ENCODE results near the gene ANAPC16. TPM values are rescaled to one million over a fixed set of nuclear protein-coding genes. Genes with fewer than 3 reads are reported as not detected.

The ANAPC16 gene
- total RNA-seq, 1 donor from 2014 or later = 105 TPM

GRCh38 chr10:72234560-72235095, 18.8 kb downstream of the ANAPC16 start:
- H3K4me3 ChIP-seq (ENCODE audit: low read depth, low read length) = no peak overlapping the region
- no peaks in the 10 kb centered on the region for H3K27me3 ChIP-seq (ENCODE audit: control insufficient read depth, insufficient read depth, low read length)
- H3K36me3 ChIP-seq (ENCODE audit: control insufficient read depth, insufficient read depth, low read length) = no peaks in the 10 kb centered on the region
- DNase-seq (ENCODE audit: low read depth) = no peak
- TF ChIP-seq CTCF (IDR thresholded peaks at IDR 0.05; ENCODE audit: insufficient read depth, low read length, poor library complexity, severe bottlenecking) = no peak

- H3K27me3 ChIP-seq (ENCODE audit: control insufficient read depth, insufficient read depth, low read length) = no peaks in the 10 kb centered on the region
- DNase-seq (ENCODE audit: low read depth) = no peak
- no peak overlapping the region for H3K4me3 ChIP-seq (ENCODE audit: low read depth, low read length)
- no peaks in the 10 kb centered on the region for H3K36me3 ChIP-seq (ENCODE audit: control insufficient read depth, insufficient read depth, low read length)
- no peak for TF ChIP-seq CTCF (IDR thresholded peaks at IDR 0.05; ENCODE audit: insufficient read depth, low read length, poor library complexity, severe bottlenecking)
Measured at GRCh38 chr10:72235544-72236279, 19.9 kb downstream of the ANAPC16 start.

DNA sequence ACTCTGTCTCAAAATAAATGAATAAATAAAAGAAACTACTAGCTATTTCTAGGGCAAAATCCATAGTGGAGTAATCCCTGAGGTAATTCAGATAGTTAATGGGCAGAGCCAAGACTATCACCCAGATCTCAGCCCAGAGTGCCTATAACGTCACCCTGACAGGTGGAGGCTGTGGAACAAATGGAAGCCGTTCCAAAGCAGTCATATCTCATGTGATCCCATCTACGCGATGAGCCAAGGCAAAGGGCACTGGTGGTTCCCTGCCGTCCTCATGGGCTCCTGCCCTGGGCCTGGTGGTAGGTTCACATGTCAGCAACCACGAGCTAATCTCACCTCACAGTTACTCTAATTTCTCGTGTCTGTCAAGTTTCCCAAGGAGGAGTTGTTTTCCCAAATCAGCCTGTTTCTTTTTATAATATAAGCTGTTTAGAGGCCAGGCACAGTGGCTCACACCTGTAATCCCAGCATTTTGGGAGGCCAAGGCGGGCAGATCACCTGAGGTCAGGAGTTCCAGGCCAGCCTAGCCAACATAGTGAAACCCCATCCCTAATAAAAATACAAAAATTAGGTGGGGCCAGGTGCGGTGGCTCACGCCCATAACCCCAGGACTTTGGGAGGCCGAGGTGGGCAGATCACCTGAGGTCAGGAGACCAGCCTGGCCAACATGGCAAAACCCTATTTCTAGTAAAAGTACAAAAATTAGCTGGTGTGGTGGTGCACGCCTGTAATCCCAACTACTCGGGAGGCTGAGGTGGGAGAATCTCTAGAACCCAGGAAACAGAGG, 22.8 kb downstream of the ANAPC16 start:
- Histone ChIP-seq H3K4me3 (ENCODE audit: low read depth, low read length) (no peak overlapping the region), H3K36me3 (ENCODE audit: control insufficient read depth, insufficient read depth, low read length) (no peaks in the 10 kb centered on the region), H3K27me3 (ENCODE audit: control insufficient read depth, insufficient read depth, low read length) (no peaks in the 10 kb centered on the region)
- no peak for TF ChIP-seq CTCF (IDR thresholded peaks at IDR 0.05; ENCODE audit: insufficient read depth, low read length, poor library complexity, severe bottlenecking)
- no peak for DNase-seq (ENCODE audit: low read depth)

- no peak overlapping the region for H3K4me3 ChIP-seq (ENCODE audit: low read depth, low read length)
- no peaks in the 10 kb centered on the region for H3K27me3 ChIP-seq (ENCODE audit: control insufficient read depth, insufficient read depth, low read length)
- no peaks in the 10 kb centered on the region for H3K36me3 ChIP-seq (ENCODE audit: control insufficient read depth, insufficient read depth, low read length)
- no peak for TF ChIP-seq CTCF (IDR thresholded peaks at IDR 0.05; ENCODE audit: insufficient read depth, low read length, poor library complexity, severe bottlenecking)
- no peak for DNase-seq (ENCODE audit: low read depth)
Measured at GRCh38 chr10:72239409-72239808, 23.6 kb downstream of the ANAPC16 start.

GRCh38 chr10:72240371-72240770, 24.6 kb downstream of the ANAPC16 start:
- H3K27me3 ChIP-seq (ENCODE audit: control insufficient read depth, insufficient read depth, low read length) = no peaks in the 10 kb centered on the region
- no peaks in the 10 kb centered on the region for H3K36me3 ChIP-seq (ENCODE audit: control insufficient read depth, insufficient read depth, low read length)
- TF ChIP-seq CTCF (IDR thresholded peaks at IDR 0.05; ENCODE audit: insufficient read depth, low read length, poor library complexity, severe bottlenecking) = no peak
- no peak overlapping the region for H3K4me3 ChIP-seq (ENCODE audit: low read depth, low read length)
- DNase-seq (ENCODE audit: low read depth) = no peak

All from kidney epithelial cell (primary cell).